PC-9 (cell line): Measurements from ENCODE around the gene PTPRM.

Experiments used
- CTCF ChIP-seq: fragments of 200-600 bp; sonication (generic); conservative IDR thresholded peaks from 2 replicates; pipeline ENCODE4 v1.6.1; 2017; ENCODE audit warnings: mixed run types, antibody characterized with exemption, mild to moderate bottlenecking, moderate library complexity
- EZH2 ChIP-seq: fragments of 200-600 bp; sonication (generic); IDR thresholded peaks from 2 replicates; pipeline ENCODE4 v1.8.0; 2017; ENCODE audit warnings: antibody characterized with exemption, low read depth

GRCh38 chr18:8389391-8390340, 822.5 kb downstream of the PTPRM start:
- TF ChIP-seq CTCF (peak; percentile 90), EZH2 (no peak)
